Kidney capillary endothelial cell (primary cell): ENCODE results near the gene NUAK1.

Source experiments
- DNase-seq: peaks from one replicate; pipeline ENCODE4 v3.0.0-alpha.2; 2018; ENCODE audit warnings: low spot score

Gene NUAK1

DNA sequence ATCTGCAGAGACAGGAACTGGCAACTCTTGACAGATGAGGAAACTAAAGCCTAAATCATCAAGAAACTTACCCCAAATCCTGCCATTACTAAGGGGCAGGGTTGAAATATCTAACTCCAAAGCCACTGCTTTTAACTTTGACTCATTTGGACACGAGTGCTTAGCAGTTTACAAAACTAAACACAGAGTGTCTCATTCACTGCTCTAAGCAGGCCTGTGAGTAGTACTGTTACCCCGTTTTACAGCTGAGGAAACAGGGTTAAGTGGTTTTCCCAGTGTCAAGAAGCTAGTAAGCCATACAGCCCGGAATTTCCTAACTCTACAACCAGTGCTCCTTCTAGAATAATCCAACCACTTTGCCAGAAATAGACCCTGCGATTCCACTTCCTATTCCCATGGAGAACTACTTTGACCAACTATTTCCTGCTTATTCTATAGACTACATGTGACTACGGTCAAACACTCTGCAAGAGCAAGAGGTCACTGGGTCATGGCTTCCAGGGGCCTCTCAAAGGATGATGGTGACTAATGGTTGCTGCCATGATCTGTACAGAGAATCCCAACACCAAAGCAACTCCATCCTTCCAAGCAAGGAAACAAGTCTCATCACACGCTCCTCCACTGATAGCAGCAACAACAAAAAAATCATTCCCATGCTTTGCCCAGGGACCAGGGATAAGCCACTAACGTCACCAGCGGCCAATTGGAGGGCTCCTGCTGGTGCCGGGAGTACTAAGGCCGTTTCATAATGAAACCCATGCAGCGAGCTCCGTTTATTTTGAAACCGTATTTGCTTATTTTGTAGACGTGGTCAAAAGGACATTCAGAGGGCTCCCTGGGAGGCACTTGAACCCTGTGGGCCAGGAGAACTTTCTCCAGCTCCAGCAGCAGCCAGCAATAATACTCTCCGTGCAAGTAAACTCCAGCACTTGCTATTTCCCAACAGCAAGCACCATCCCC is 56.3 kb downstream of the NUAK1 start:
- DNase-seq = no peak

DNA sequence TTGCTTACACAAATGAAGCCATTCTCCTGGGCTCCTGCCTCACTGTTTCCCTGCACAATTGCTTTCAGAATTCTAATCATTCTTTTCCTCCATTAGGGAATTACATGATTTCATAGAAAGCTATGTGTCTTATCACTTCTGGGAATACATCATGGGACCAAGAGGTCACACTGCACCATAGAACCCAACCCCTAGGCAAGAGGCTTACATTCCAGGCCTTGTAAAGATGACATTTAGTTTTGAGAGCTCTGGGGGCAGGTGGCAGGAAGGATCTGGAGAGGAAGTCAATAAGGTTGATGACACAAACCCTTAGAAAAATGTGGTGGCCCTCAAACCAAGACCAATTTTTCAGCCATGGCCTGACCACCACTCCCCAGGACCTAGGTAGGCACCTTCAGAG is 57.1 kb downstream of the NUAK1 start:
- DNase-seq = no peak

DNA sequence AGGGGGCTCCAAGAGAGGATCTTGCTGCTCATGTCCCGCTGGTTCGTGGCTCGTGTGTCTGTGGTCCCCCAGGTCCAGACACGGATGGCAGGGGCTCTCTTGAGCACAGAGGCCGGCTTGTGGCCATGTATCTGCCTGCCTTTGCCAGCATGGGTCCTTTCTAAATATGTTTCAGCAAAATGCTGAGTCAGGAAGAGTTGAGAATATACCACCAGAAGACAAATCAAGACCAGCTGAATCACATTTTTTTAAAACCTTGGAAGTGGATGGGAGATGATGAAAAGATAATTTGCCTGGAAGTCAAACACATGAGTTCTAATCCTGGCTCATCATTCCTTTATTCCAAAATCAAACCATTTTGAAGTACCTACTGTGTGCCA is 58.0 kb downstream of the NUAK1 start:
- DNase-seq = no peak

DNA sequence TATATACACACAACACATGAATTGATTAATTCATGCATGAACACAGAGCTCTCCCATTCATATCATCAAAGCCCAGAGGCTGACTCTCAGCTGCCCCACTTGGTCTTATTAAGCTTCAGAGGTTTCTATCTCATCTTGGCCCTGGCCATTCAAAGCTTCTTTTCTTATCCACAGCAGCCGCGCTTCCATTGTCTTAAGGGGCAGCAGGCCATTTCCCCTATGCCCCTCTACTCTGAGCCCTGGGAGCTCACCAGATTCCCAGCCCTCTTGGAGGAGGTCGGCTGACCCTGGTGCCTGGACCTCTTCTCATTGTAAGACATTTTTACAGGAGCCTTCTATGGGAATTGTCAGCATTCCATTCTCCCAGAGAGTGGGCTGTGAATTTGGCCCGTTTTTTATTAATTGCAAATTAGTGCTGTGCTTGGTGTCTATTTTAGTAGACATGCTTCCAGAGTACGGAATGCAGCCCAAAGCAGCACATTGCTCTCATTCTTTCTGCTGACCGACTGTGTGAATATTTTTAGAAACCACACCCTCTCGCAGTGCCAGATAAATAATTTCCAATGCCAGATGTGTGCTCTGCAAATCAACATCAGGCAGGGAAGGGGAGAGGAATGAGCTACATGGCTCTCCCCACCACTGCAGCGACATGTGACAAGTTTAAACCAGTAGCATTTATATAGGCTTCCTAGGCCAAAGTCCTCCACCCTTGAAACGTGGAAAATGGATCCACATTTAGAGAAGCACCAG is 58.5 kb downstream of the NUAK1 start:
- no peak for DNase-seq

DNA sequence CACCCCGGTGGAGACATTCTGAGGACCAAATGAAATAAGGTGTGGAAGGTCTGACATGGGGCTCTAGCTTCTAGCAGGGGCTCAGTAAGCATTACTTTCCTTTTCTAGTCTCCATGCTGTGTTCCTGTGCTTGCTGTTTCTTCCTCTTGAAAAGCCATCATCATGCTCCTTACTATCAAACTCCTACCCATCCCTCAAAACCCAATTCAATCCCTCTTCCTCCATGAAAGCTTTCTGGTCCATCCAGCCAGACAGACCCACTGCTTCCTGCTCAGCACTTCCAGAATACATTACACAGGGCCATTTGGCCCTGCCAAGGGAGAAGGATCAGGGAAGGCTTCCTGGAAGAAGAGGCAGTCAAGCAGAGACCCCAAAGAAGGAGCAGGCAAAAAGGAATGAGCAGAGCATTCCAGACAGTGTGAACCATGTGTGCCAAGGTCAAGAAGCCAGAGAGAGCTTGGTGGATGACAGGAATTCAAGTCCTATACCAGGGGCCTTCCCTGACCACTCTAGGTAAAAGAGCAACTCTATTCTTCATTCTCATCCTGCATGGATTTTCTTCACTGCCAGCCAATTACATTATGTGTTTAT is 59.5 kb downstream of the NUAK1 start:
- no peak for DNase-seq

DNA sequence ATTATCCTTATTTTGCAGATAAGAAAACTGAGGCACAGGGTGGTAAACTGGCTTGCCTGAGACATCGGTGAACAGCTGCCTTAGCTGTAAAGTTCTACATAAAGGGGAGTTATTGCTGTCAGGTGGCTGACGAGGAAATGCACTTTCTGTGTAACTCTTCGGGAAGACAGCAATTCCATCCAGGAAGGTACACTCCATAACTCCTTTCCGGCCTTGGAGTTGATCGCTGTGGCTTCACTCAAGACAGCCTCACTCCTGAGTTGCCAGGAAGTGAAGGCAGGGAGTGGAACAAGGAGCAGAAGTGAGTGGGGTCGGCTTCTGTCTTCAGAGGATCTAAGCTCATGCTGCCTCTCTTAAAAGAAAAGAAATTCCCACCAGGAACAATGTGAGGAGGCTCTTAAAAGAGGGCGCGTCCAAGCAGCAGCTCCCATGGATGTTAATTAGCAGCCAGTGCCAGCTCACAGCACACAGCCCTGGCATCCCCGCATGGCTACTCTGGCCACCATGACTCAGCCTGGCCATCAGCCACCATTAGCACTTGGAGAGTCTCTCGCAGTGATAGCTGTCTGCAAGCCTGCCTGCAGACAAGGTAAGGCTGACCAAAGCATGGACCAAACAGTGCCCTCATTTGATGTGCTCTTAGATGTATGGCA is 60.3 kb downstream of the NUAK1 start:
- DNase-seq = peak; percentile 65

DNA sequence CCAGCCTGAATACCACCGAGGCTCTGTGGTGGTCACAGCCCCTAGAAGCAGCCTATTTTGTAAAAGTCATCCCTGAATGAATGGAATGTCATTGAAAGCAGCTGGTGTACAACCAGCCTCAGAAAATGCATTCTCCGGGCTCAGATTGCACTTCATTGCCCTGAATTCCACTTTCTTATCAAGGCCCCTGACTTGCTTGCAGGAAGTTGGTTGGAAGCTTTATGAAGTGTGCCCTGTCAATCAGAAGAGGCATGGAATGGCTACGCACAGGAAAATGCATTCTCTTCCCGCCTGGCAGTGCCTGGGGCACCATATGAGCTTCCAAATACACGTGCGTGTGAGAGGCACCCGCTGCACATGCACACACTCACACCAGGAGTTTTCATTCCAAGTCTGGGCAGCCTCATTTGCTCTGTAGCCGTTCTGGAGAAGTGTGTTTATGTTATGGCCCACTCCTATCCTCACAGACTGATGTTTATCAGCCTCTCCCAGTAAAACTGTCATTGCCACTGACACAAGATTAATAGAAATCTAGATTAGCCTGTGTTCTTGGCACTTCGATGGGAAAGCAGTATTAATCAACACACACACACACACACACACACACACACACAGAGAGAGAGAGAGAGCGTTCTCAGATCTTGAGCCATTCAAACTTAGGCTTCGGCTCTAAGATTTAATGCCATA is 63.9 kb downstream of the NUAK1 start:
- no peak for DNase-seq

DNA sequence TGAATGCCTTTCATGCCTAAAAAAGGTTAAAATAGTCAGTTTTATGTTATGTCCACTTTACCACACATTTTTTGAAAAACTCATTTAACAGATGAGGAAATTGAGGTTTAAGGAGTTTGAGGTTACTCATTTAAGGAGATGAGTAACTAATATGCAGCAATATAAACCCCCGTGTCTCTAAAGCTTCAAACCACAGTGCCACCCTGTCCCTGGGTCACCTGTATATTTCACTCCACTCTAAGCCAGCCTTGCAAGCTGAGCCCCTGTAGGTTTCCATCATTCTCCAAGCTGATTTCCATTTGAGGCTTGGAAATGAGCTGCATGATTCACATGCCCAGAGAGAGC is 64.4 kb downstream of the NUAK1 start:
- DNase-seq = no peak

DNA sequence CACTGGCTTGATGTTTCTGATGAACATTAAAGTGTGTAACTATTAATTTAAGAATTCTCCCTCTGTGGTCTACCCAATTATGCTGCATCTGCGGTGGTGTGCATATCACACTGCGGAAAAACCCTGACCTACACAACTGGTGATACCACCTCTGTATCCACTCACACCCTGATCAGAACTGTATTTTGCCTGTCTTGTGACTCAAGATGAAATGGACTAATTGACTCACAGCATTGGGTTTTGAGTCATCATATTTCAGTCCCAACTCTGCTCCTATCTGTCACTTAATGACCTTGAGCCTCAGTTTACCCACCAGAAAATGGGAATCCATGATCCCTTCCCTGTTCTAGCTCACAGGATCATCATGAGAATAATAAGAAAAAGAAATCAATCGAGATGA is 65.6 kb downstream of the NUAK1 start:
- DNase-seq = no peak

DNA sequence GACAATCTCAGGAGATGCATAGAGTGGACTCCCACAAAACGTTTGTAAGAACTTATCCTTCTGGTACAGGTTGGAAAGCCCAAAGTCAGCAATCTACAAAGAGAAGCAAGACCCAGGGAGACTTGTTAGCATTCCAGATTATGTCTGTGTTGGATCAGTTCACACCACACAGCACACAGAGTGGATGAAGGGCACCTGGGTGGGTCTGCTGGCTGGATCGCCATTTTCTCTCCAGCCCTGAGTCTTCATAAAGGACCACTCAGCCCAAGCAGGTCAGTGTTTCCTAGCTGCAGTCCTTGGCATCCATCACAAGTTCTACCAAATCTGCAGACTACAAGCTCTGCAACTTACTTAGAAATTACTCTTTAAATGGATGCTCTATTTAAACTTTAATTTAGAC is 66.0 kb downstream of the NUAK1 start:
- no peak for DNase-seq

DNA sequence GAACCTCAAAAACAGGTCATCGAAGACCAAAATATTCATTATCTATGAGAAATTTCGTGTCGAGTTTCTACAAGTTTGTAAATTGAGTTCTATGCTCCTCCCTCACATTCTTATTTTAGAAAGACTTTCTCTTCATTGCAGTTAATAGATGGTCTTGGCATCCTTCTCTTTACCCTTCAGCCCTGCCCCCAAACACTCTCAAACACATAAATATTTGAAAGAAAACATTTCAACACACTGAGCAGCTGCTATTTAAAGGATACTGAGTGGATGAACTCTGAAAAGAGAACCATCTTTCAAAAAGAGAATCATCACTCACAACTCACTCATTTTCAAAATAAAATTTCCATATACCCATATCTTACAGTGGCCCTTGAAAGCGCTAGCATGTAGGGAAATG is 67.1 kb downstream of the NUAK1 start:
- DNase-seq = no peak

DNA sequence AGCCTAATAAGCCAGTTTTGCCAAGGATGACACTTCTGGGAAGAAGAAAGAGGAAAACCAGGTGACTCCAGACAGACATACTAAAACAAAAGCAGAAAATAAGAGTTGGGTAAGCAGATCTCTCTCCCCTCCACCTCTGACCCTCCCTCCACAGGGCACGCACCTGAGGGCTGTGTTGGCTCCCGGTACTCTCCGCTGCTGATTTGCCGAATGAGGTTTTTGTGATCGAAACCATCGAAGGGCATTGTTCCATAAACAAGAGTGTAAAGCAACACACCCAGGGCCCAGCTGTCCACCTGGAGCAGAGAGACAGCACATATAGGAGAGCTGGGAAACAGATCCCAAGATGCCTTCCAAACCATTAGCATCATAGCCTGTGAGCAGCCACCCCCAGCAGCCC is 68.1 kb downstream of the NUAK1 start:
- no peak for DNase-seq

DNA sequence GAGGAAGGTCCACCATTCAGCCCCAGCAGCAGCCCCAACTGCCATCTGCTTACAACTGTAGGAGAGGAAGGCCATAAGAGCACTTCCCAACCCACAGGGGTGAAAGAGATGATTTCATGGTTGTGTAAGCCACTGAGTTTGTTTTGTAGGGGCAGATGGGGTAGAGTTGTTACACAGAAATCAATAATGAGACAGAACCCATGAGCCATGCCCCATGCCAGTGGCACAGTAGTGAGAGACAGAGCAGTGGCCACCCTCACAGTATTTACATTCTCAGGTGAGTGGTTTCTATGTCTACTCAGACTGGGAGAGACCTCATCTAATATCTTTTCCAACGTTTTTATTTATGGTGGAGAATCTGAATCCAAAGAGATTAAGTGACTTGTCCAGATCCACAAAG is 68.6 kb downstream of the NUAK1 start:
- DNase-seq = no peak

DNA sequence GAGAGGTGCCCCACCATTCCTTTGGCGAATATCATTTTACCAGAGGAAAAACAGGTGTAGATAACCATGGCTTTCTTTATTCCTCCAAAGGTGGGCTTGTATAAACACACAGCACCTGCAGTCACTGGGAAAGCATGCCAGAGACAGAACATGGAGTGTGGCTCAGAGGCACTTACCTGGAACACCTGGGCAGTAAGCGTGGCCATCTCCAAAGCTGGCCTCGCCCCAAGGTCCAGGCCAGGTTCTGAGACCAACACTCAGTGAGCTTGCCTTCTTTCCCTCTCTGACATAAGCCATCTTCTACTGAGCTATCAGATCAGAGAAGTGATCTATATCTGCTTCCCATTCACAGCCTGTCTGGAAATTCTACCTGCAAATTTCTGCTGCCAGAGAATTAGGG is 70.5 kb downstream of the NUAK1 start:
- DNase-seq = no peak

DNA sequence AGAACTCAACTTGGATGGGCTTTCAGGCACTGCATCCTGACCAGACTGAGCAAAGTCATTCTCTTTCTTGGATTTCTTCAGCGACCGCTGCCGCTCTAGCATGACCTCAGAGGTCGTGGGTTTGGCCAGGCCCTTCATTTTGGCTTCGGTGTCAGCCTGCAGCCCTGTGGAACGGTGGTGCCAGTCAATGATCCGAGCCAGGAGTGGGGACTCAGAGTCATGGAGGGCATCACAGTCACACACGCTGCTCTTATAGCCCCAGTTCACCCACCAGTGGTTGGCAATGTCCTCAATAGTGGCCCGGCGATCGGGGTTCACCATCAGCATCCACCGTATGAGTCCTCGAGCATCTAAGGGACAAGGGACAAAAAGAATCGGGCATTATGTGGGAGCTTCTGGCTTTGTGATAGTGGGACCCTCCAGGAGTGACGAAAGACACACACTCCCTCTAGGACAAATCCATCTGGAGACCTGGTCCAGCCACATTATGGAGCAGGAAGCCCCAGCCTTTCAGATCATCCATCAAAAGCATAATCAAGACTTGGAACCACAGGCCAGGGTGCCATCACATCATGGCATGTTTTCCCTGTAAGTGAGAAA is 71.0 kb downstream of the NUAK1 start:
- DNase-seq = no peak

DNA sequence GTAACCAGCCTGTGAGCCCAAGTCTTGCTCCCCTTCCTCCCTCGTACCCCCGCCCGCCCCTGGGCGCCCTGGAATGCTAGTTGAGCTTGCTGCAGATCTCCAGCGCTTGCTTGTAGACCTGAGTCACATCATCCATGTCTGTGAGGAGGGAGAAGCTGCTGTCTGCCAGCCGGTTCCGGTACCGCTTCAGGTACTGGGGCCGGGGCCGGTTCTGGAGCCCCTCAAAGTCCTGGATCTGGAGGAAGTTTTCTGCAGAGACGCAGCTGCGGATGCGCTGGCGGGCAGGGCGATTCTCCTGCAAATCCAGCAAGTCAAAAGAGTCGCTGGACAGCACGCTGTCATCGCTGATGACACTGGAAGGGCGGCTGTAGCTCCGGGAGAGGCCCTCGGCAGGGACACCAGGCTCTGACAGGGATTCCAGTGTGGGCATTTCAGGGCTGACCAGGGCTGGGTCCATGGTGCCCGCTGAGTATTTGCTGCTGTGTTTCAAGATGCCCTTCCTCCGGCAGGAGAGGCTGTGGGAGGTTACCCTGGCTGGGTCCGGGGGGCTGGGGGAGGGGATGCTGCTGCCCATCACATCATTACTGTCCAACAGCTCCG is 71.9 kb downstream of the NUAK1 start:
- no peak for DNase-seq

DNA sequence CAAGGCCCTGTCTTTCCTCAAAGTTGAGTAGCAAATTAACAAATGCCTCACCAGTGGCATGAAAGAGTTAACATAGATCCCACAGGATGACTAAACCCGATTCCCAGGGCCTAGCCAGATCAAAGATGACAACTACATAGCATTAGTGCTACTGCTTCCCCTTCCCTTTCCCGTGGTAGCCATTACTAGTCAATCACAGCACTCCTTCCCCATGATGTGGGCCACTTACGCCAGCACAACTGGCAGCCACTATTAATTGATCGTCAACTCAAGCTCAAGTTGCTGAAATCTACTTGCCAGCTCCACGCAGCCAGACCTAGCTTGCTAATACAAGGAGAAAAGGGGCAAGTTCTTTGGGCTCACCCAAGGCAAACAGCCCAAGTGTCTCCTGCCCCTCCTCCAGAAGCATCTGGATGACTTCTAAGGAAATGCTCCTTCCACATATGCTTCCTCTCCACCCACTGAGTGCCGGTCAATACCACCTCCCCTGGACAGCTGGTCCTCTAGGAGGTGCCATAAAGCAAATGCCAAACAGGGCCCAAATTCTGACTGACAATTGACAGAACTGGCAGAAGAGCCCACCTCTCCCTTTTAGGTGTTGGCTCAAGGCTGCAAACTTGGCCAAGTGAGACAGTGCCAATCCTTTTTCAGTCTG is 72.6 kb downstream of the NUAK1 start:
- peak; percentile 91 for DNase-seq

DNA sequence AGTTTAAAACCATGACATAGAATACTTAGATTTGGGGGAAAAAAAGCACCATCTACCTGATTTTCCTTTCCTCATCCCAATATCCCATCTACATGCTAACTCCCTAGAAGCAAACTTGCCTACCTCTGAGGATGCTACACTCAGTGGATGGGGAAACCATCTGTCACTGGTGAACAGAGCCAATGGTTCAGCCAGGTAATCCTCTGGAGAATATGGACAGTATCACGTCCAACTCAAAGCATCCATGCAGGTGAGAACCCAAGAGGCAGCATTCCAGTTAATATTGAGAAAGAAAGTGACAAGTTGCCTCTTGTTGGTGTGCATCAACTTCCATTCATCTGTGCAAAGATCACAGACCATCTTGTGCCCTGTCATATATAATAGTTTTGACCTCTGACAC is 73.2 kb downstream of the NUAK1 start:
- DNase-seq = no peak

DNA sequence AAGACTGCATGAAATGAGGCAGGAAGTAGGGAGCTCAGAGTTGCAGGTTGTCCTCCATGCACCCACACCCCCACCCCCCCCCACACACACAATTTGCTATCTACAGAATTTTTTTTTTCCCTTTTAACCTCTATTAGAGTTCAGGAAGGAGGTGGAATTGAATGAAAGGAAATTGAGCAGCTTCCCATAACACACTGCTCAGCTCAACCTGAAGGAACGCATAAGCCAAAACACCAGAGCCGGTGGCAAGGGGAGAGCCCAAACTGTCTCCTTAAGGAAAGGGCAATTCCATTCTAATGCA is 74.1 kb downstream of the NUAK1 start:
- DNase-seq = peak; percentile 40

DNA sequence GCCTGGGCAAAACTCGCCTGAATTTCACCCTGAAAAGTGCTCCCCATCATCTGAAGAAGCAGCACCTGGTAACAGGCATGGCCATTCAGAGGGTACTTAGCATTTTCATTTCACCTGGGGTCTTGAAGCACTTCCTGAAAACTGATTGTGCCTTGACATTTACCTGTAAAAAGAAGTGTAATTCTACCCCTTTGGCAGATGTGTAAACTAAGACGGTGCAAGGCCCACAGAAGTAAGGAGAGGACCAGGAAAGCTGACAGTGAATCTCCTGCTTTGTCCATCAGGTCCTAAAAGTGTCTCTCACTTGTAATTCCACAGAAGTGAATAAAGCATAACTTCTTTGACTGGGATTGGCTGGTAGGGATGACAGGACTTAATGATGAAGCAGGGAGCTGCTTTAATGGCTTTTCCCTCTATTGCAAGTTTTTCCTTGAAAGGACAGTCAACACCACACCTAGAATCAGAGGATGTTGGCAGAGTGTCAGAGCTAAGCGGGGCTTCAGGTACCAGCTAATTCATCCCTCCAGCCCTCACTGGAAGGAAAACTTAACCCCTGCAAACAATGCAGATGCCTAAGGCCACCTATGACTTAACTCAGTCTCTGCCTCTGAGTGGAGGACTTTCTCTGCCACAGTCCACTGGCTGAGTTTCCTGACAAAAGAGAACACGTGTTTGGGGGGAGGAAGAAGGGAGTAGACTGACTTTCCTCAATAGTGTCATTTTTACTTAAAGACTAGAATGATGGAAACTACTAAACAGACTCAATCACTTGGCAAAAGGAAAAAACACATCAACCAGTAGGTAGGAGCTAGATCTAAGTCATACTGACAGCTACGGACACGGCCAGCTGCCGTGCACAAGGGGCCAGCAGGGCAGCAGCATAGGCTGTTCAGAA is 74.7 kb downstream of the NUAK1 start:
- peak; percentile 45 for DNase-seq
